HCT116 (cell line): ENCODE results near the gene MYL6B. TPM values are rescaled to one million over a fixed set of nuclear protein-coding genes. Genes with fewer than 3 reads are reported as not detected.

Experiments
- ATAC-seq: fragments of 200-7000 bp; cut with Tn5 transposase; 2 replicates; pipeline ENCODE4 v1.9.1; 2020; ENCODE audit warnings: mild to moderate bottlenecking, moderate library complexity
- BruUV-seq: library from RNA; stranded (reverse); fragments of 400-500 nt; replicated peaks from 2 replicates; lab custom pipeline; 2021; lab: Mats Ljungman, UMichigan
- CTCF ChIA-PET: fragments of 300-600 bp; sonication (Branson Sonifier 250); formaldehyde crosslinking; loops from one replicate; lab custom pipeline; 2021; ENCODE audit warnings: antibody characterized with exemption; lab: Charles Lee
- POLR2A ChIA-PET: fragments of 300-600, 350-600 bp; sonication (Branson Sonifier 250); formaldehyde crosslinking; loops from one replicate; lab custom pipeline; 2021; ENCODE audit warnings: antibody characterized with exemption; lab: Charles Lee
- RAD21 ChIA-PET, 2 experiments: fragments of 300-600 bp; sonication (Branson Sonifier 250); formaldehyde crosslinking; loops; one replicate each; lab custom pipeline; 2023; ENCODE audit warnings: low total read pairs in 2 of 2; ENCODE audit not compliant: uncharacterized antibody in 2 of 2, unreplicated experiment in 2 of 2, low non-redundant PET in 1 of 2; lab: Charles Lee
- DNase-seq: peaks from one replicate; pipeline ENCODE4 v3.0.0-alpha.2; 2010; ENCODE audit warnings: low read depth, low spot score
- H2AFZ ChIP-seq: fragments of 200-600 bp; shearing (Covaris generic), sonication (generic); 2 replicates; pipeline ENCODE4 v1.6.1; 2017; ENCODE audit warnings: low read depth, mixed run types, mixed read lengths, antibody characterized with exemption, low read length; ENCODE audit not compliant: poor library complexity, severe bottlenecking
- H3K27ac ChIP-seq: 2 replicates; pipeline ENCODE4 v1.5.1; 2012; ENCODE audit warnings: low read depth, low read length
- H3K27me3 ChIP-seq: fragments of 200-600 bp; sonication (generic); 2 replicates; pipeline ENCODE4 v1.6.1; 2016; ENCODE audit warnings: mixed run types, low read length, mixed read lengths; ENCODE audit not compliant: insufficient read depth
- H3K36me3 ChIP-seq, 2 experiments: fragments of 200-500 bp in 1 of 2; fragments of 200-600 bp in 1 of 2; sonication (Bioruptor generic) in 1 of 2; sonication (generic) in 1 of 2; 2 replicates each; pipeline versions ENCODE4 v1.5.1 to v1.6.1; 2014 to 2016; ENCODE audit warnings: low read length in 2 of 2, inconsistent platforms in 1 of 2, mixed read lengths in 1 of 2, mixed run types in 1 of 2; ENCODE audit not compliant: insufficient read depth in 2 of 2, control insufficient read depth in 1 of 2
- H3K4me1 ChIP-seq, 2 experiments: fragments of 200-600 bp in 1 of 2; sonication (generic) in 1 of 2; 2 replicates each; pipeline versions ENCODE4 v1.5.1 to v1.6.1; 2012 to 2017; ENCODE audit warnings: low read length in 2 of 2, inconsistent platforms in 1 of 2, mild to moderate bottlenecking in 1 of 2, mixed read lengths in 1 of 2, mixed run types in 1 of 2, moderate library complexity in 1 of 2; ENCODE audit not compliant: insufficient read depth in 2 of 2, control insufficient read depth in 1 of 2
- H3K4me2 ChIP-seq: fragments of 200-600 bp; sonication (generic); 2 replicates; pipeline ENCODE4 v1.6.1; 2017; ENCODE audit warnings: mixed run types, low read length, mixed read lengths
- H3K4me3 ChIP-seq, 2 experiments: fragments of 200-600 bp in 1 of 2; sonication (generic) in 1 of 2; replicated peaks in 1 of 2; 2 replicates each; pipeline ENCODE4 v1.5.1; 2011 to 2016; ENCODE audit warnings: low read length in 2 of 2, control low read depth in 1 of 2, low read depth in 1 of 2, mild to moderate bottlenecking in 1 of 2, mixed read lengths in 1 of 2, mixed run types in 1 of 2
- H3K79me2 ChIP-seq: fragments of 200-600 bp; sonication (generic); 2 replicates; pipeline ENCODE4 v1.6.1; 2017; ENCODE audit warnings: mild to moderate bottlenecking, mixed run types, low read length, moderate library complexity, mixed read lengths; ENCODE audit not compliant: insufficient read depth
- H3K9ac ChIP-seq: fragments of 200-600 bp; sonication (generic); 2 replicates; pipeline ENCODE4 v1.6.1; 2016; ENCODE audit warnings: low read length, mixed read lengths
- H3K9me2 ChIP-seq: fragments of 200-600 bp; sonication (generic), shearing (Covaris generic); 2 replicates; pipeline ENCODE4 v1.6.1; 2017; ENCODE audit warnings: mixed run types, mild to moderate bottlenecking, moderate library complexity; ENCODE audit not compliant: insufficient read depth
- H3K9me3 ChIP-seq, 2 experiments: fragments of 200-500 bp in 1 of 2; fragments of 200-600 bp in 1 of 2; sonication (Bioruptor generic) in 1 of 2; sonication (generic) in 1 of 2; 2 replicates each; pipeline ENCODE4 v1.6.1; 2014 to 2017; ENCODE audit warnings: low read length in 2 of 2, mixed read lengths in 2 of 2, inconsistent platforms in 1 of 2, low read depth in 1 of 2, mild to moderate bottlenecking in 1 of 2, mixed run types in 1 of 2, moderate library complexity in 1 of 2; ENCODE audit not compliant: control insufficient read depth in 1 of 2, insufficient read depth in 1 of 2
- H4K20me1 ChIP-seq: fragments of 200-600 bp; sonication (generic), shearing (Covaris generic); 2 replicates; pipeline ENCODE4 v1.6.1; 2017; ENCODE audit warnings: mixed run types, mild to moderate bottlenecking, moderate library complexity; ENCODE audit not compliant: insufficient read depth
- ELF1 ChIP-seq: IDR thresholded peaks from 2 replicates; pipeline ENCODE4 v1.6.1; 2012; ENCODE audit warnings: low read depth, borderline replicate concordance
- EZH2phosphoT487 ChIP-seq: fragments of 200-600 bp; IDR thresholded peaks from 2 replicates; pipeline ENCODE4 v1.6.1; 2018; ENCODE audit warnings: antibody characterized with exemption, borderline replicate concordance
- JUND ChIP-seq: IDR thresholded peaks from 2 replicates; pipeline ENCODE4 v1.6.1; 2012
- SIN3A ChIP-seq: IDR thresholded peaks from 2 replicates; pipeline ENCODE4 v1.6.1; 2012; ENCODE audit warnings: low read depth
- intact Hi-C: fragments of 100-400 bp; cut with micrococcal nuclease; formaldehyde crosslinking; loops from 2 replicates; pipeline ENCODE4 v1.10.0; 2022
- total RNA-seq: library from RNA; stranded (reverse); gene quantifications from one replicate; pipeline ENCODE4 v1.2.1, GENCODE V29; 2021; ENCODE audit not compliant: unreplicated experiment
- TF ChIP-seq, protein P1 (sequence below), 3 experiments: fragments of 200-600 bp in 1 of 3; sonication (generic) in 1 of 3; IDR thresholded peaks in 2 of 3; conservative IDR thresholded peaks in 1 of 3; 2 replicates each; pipeline ENCODE4 v1.5.1; 2012 to 2017; ENCODE audit warnings: low read depth in 2 of 3, low read length in 2 of 3, antibody characterized with exemption in 1 of 3, borderline replicate concordance in 1 of 3, control low read depth in 1 of 3, mild to moderate bottlenecking in 1 of 3, mixed read lengths in 1 of 3, mixed run types in 1 of 3, moderate library complexity in 1 of 3; ENCODE audit not compliant: insufficient read depth in 1 of 3

The MYL6B gene
- total RNA-seq, 1 experiment from 2014 or later = 94.3 TPM

DNA sequence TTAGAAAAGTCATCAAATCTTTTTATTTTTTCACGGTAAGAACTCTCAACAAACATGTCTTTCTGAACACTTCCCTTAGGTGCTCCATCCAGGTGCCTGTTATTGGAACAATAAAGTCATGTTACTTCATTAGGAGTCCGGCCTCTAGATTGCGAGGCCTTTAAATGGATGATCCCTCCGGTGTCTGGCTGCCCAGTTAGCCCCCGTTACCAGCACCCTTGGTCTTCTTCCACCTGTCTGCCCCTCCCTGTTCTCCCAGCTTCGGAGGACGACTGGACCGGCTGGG, 48.6 kb upstream of the MYL6B start:
- ATAC-seq = no peak
- H3K9me3 ChIP-seq = no peaks in the 10 kb centered on the region
- peaks cover 45% of the 10 kb centered on the region for H3K79me2 ChIP-seq
- BruUV-seq = no TSS peak
- peaks cover 7% of the 10 kb centered on the region; the same call in 1 of the 2 replicates for H4K20me1 ChIP-seq
- no peaks in the 10 kb centered on the region for H3K9me2 ChIP-seq
- no peak overlapping the region for H2AFZ ChIP-seq
- H3K9ac ChIP-seq = peak overlapping the region; percentile 100
- H3K4me1 ChIP-seq = peaks cover 9 to 26% of the 10 kb centered on the region in 2 experiments
- peaks cover 32 to 49% of the 10 kb centered on the region in 2 experiments for H3K36me3 ChIP-seq
- peak overlapping the region; percentile 93 for H3K4me2 ChIP-seq
- ChIA-PET RAD21 (interaction anchor here in 1 of 2 experiments (1.0 kb wide), 1 partner anchor 23 kb away, joined by 3 read pairs; no protein-coding TSS in a partner anchor), POLR2A (interaction anchor here (0.7 to 2.6 kb wide), 21 partner anchors 8 to 366 kb away, joined by 3 to 75 read pairs (median 4); partner anchors contain the start of genes ESYT1, MYL6B, ORMDL2 and RNF41), CTCF (interaction anchor here (0.6 to 1.6 kb wide), 10 partner anchors 9 to 524 kb away, joined by 3 to 13 read pairs (median 4); partner anchors contain the start of genes ERBB3, ESYT1 and ZC3H10)
- no peaks in the 10 kb centered on the region for H3K27me3 ChIP-seq
- TF ChIP-seq SIN3A = no peak
- TF ChIP-seq ELF1 = no peak
- TF ChIP-seq JUND = 0 out of 2 replicates have a peak, but pooled peaks have one; percentile 10
- TF ChIP-seq, protein P1, sequence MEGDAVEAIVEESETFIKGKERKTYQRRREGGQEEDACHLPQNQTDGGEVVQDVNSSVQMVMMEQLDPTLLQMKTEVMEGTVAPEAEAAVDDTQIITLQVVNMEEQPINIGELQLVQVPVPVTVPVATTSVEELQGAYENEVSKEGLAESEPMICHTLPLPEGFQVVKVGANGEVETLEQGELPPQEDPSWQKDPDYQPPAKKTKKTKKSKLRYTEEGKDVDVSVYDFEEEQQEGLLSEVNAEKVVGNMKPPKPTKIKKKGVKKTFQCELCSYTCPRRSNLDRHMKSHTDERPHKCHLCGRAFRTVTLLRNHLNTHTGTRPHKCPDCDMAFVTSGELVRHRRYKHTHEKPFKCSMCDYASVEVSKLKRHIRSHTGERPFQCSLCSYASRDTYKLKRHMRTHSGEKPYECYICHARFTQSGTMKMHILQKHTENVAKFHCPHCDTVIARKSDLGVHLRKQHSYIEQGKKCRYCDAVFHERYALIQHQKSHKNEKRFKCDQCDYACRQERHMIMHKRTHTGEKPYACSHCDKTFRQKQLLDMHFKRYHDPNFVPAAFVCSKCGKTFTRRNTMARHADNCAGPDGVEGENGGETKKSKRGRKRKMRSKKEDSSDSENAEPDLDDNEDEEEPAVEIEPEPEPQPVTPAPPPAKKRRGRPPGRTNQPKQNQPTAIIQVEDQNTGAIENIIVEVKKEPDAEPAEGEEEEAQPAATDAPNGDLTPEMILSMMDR (IDR thresholded peaks at IDR 0.05 in 2 of 3, conservative IDR thresholded peaks at IDR 0.05 in 1 of 3; ENCODE audit: borderline replicate concordance in 1 of 3, insufficient read depth in 1 of 3, low read depth in 2 of 3, low read length in 2 of 3) = no peak
- no peak for TF ChIP-seq EZH2phosphoT487
- intact Hi-C loops = loop anchor here (1.0 to 2.0 kb wide), 3 partner anchors 13 to 57 kb away; partner anchors contain the start of gene RPL41
- peak overlapping the region; percentile 88 to 98 for H3K4me3 ChIP-seq
- DNase-seq = no peak
- peak overlapping the region; percentile 94 for H3K27ac ChIP-seq
